ENCODE measurements around the gene FOXR1.

FOXR1 gene

GRCh38 chr11:118996926-118997626, 25.5 kb downstream of the FOXR1 start:
- no peaks in the 10 kb centered on the region for H3K36me3 ChIP-seq (ENCODE audit: control insufficient read depth, insufficient read depth, low read length)
- H3K4me3 ChIP-seq (ENCODE audit: low read length) = peak overlapping the region; percentile 69
- H3K9ac ChIP-seq (ENCODE audit: low read length) = peak overlapping the region; percentile 82
- no CpG with 5 or more reads among the region's 22 CpGs for WGBS (ENCODE audit: extremely low coverage, insufficient coverage, low lambda C conversion rate)
- no peak overlapping the region for H4K5ac ChIP-seq (ENCODE audit: low read length)
- peaks cover 13% of the 10 kb centered on the region for H3K79me1 ChIP-seq (ENCODE audit: low read length)
- peaks cover 8% of the 10 kb centered on the region for H3K79me2 ChIP-seq (ENCODE audit: control insufficient read depth, insufficient read depth, low read length)
- peak overlapping the region; percentile 96 for H3K56ac ChIP-seq (ENCODE audit: low read length)
- no peak overlapping the region for H3K18ac ChIP-seq (ENCODE audit: low read length)
- peak overlapping the region; percentile 41 for H3K4ac ChIP-seq (ENCODE audit: low read depth, low read length)
- H2BK120ac ChIP-seq (ENCODE audit: low read depth, low read length) = no peak overlapping the region
- no peak overlapping the region for H3K27ac ChIP-seq (ENCODE audit: low read depth, low read length)
- H2AK5ac ChIP-seq (ENCODE audit: low read length) = peak overlapping the region; percentile 5
- peak; percentile 63 for DNase-seq
- H3K4me1 ChIP-seq (ENCODE audit: control insufficient read depth, low read depth, low read length) = peaks cover 2% of the 10 kb centered on the region
- H2BK15ac ChIP-seq (replicated peaks; ENCODE audit: low read depth) = no peak overlapping the region
- H3K27me3 ChIP-seq (ENCODE audit: insufficient read depth, low read length, poor library complexity) = no peaks in the 10 kb centered on the region
- H3K4me2 ChIP-seq (ENCODE audit: low read length) = peak overlapping the region; percentile 87
- no peak overlapping the region for H3K23ac ChIP-seq (ENCODE audit: low read length)
- H4K8ac ChIP-seq (ENCODE audit: low read depth, low read length) = no peak overlapping the region
- H2BK5ac ChIP-seq (ENCODE audit: low read length) = no peak overlapping the region

- Histone ChIP-seq H2BK15ac (replicated peaks; ENCODE audit: low read depth) (no peak within 1 kb of the TSS), H3K4me1 (ENCODE audit: control insufficient read depth, low read depth, low read length) (peaks cover 2% of the 10 kb centered on the region), H3K27me3 (ENCODE audit: insufficient read depth, low read length, poor library complexity) (no peaks in the 10 kb centered on the region), H4K5ac (ENCODE audit: low read length) (no peak within 1 kb of the TSS), H2AK5ac (ENCODE audit: low read length) (peak within 1 kb of the TSS; percentile 80), H3K56ac (ENCODE audit: low read length) (peak within 1 kb of the TSS; percentile 98), H2BK120ac (ENCODE audit: low read depth, low read length) (no peak within 1 kb of the TSS), H2BK5ac (ENCODE audit: low read length) (peak within 1 kb of the TSS; percentile 63), H4K8ac (ENCODE audit: low read depth, low read length) (no peak within 1 kb of the TSS), H3K4me3 (ENCODE audit: low read length) (peak within 1 kb of the TSS; percentile 92), H3K79me2 (ENCODE audit: control insufficient read depth, insufficient read depth, low read length) (peaks cover 8% of the 10 kb centered on the region), H3K36me3 (ENCODE audit: control insufficient read depth, insufficient read depth, low read length) (no peaks in the 10 kb centered on the region), H3K23ac (ENCODE audit: low read length) (no peak within 1 kb of the TSS), H3K18ac (ENCODE audit: low read length) (peak within 1 kb of the TSS; percentile 57), H3K4me2 (ENCODE audit: low read length) (peak within 1 kb of the TSS; percentile 99), H3K9ac (ENCODE audit: low read length) (peak within 1 kb of the TSS; percentile 91), H3K79me1 (ENCODE audit: low read length) (peaks cover 13% of the 10 kb centered on the region), H3K27ac (ENCODE audit: low read depth, low read length) (peak within 1 kb of the TSS; percentile 60), H3K4ac (ENCODE audit: low read depth, low read length) (peak within 1 kb of the TSS; percentile 66)
- WGBS (ENCODE audit: extremely low coverage, insufficient coverage, low lambda C conversion rate) = no CpG with 5 or more reads among the region's 54 CpGs
- DNase-seq = peak; percentile 96
These were observed 26.2 kb downstream of the FOXR1 start, which contains the start of gene CENATAC for GRCh38 chr11:118997627-118998387. Gene CENATAC, plus strand, starts transcription at chr11:118998138. Its CDS starts 60 bp downstream, at chr11:118998198.

GRCh38 chr11:118998388-118998717, 26.8 kb downstream of the FOXR1 start:
- peak overlapping the region; percentile 80 for H2AK5ac ChIP-seq (ENCODE audit: low read length)
- H2BK15ac ChIP-seq (replicated peaks; ENCODE audit: low read depth) = no peak overlapping the region
- peaks cover 2% of the 10 kb centered on the region for H3K4me1 ChIP-seq (ENCODE audit: control insufficient read depth, low read depth, low read length)
- peak overlapping the region; percentile 92 for H3K4me3 ChIP-seq (ENCODE audit: low read length)
- H3K27me3 ChIP-seq (ENCODE audit: insufficient read depth, low read length, poor library complexity) = no peaks in the 10 kb centered on the region
- H3K79me2 ChIP-seq (ENCODE audit: control insufficient read depth, insufficient read depth, low read length) = peaks cover 8% of the 10 kb centered on the region
- H4K5ac ChIP-seq (ENCODE audit: low read length) = no peak overlapping the region
- H2BK120ac ChIP-seq (ENCODE audit: low read depth, low read length) = no peak overlapping the region
- peak overlapping the region; percentile 66 for H3K4ac ChIP-seq (ENCODE audit: low read depth, low read length)
- no CpG with 5 or more reads among the region's 19 CpGs for WGBS (ENCODE audit: extremely low coverage, insufficient coverage, low lambda C conversion rate)
- DNase-seq = peak; percentile 28
- no peak overlapping the region for H4K8ac ChIP-seq (ENCODE audit: low read depth, low read length)
- peak overlapping the region; percentile 60 for H3K27ac ChIP-seq (ENCODE audit: low read depth, low read length)
- peak overlapping the region; percentile 99 for H3K4me2 ChIP-seq (ENCODE audit: low read length)
- H3K18ac ChIP-seq (ENCODE audit: low read length) = peak overlapping the region; percentile 57
- peak overlapping the region; percentile 63 for H2BK5ac ChIP-seq (ENCODE audit: low read length)
- H3K56ac ChIP-seq (ENCODE audit: low read length) = peak overlapping the region; percentile 98
- H3K79me1 ChIP-seq (ENCODE audit: low read length) = peaks cover 13% of the 10 kb centered on the region
- no peak overlapping the region for H3K23ac ChIP-seq (ENCODE audit: low read length)
- H3K36me3 ChIP-seq (ENCODE audit: control insufficient read depth, insufficient read depth, low read length) = no peaks in the 10 kb centered on the region
- peak overlapping the region; percentile 91 for H3K9ac ChIP-seq (ENCODE audit: low read length)

GRCh38 chr11:118998822-118999221, 27.3 kb downstream of the FOXR1 start:
- Histone ChIP-seq H2AK5ac (ENCODE audit: low read length) (no peak overlapping the region), H3K56ac (ENCODE audit: low read length) (peak overlapping the region; percentile 98), H3K18ac (ENCODE audit: low read length) (peak overlapping the region; percentile 57), H3K4ac (ENCODE audit: low read depth, low read length) (peak overlapping the region; percentile 66), H3K27me3 (ENCODE audit: insufficient read depth, low read length, poor library complexity) (no peaks in the 10 kb centered on the region), H3K27ac (ENCODE audit: low read depth, low read length) (peak overlapping the region; percentile 60), H2BK15ac (replicated peaks; ENCODE audit: low read depth) (no peak overlapping the region), H3K23ac (ENCODE audit: low read length) (no peak overlapping the region), H3K36me3 (ENCODE audit: control insufficient read depth, insufficient read depth, low read length) (no peaks in the 10 kb centered on the region), H4K8ac (ENCODE audit: low read depth, low read length) (no peak overlapping the region), H3K79me1 (ENCODE audit: low read length) (peaks cover 13% of the 10 kb centered on the region), H3K4me1 (ENCODE audit: control insufficient read depth, low read depth, low read length) (peaks cover 2% of the 10 kb centered on the region), H3K4me2 (ENCODE audit: low read length) (peak overlapping the region; percentile 99), H3K4me3 (ENCODE audit: low read length) (peak overlapping the region; percentile 92), H3K79me2 (ENCODE audit: control insufficient read depth, insufficient read depth, low read length) (peaks cover 8% of the 10 kb centered on the region), H4K5ac (ENCODE audit: low read length) (no peak overlapping the region), H2BK5ac (ENCODE audit: low read length) (no peak overlapping the region), H2BK120ac (ENCODE audit: low read depth, low read length) (no peak overlapping the region), H3K9ac (ENCODE audit: low read length) (peak overlapping the region; percentile 91)
- WGBS (ENCODE audit: extremely low coverage, insufficient coverage, low lambda C conversion rate) = no CpG with 5 or more reads among the region's 6 CpGs
- peak; percentile 93 for DNase-seq

- Histone ChIP-seq H4K5ac (ENCODE audit: low read length) (no peak overlapping the region), H3K9ac (ENCODE audit: low read length) (no peak overlapping the region), H3K18ac (ENCODE audit: low read length) (no peak overlapping the region), H2BK15ac (replicated peaks; ENCODE audit: low read depth) (no peak overlapping the region), H3K4ac (ENCODE audit: low read depth, low read length) (no peak overlapping the region), H2BK120ac (ENCODE audit: low read depth, low read length) (no peak overlapping the region), H3K79me1 (ENCODE audit: low read length) (peaks cover 13% of the 10 kb centered on the region), H3K27ac (ENCODE audit: low read depth, low read length) (no peak overlapping the region), H3K23ac (ENCODE audit: low read length) (no peak overlapping the region), H3K79me2 (ENCODE audit: control insufficient read depth, insufficient read depth, low read length) (peaks cover 8% of the 10 kb centered on the region), H3K27me3 (ENCODE audit: insufficient read depth, low read length, poor library complexity) (no peaks in the 10 kb centered on the region), H4K8ac (ENCODE audit: low read depth, low read length) (no peak overlapping the region), H3K4me3 (ENCODE audit: low read length) (no peak overlapping the region), H2AK5ac (ENCODE audit: low read length) (no peak overlapping the region), H3K4me1 (ENCODE audit: control insufficient read depth, low read depth, low read length) (peaks cover 2% of the 10 kb centered on the region), H3K56ac (ENCODE audit: low read length) (no peak overlapping the region), H3K4me2 (ENCODE audit: low read length) (no peak overlapping the region), H3K36me3 (ENCODE audit: control insufficient read depth, insufficient read depth, low read length) (no peaks in the 10 kb centered on the region), H2BK5ac (ENCODE audit: low read length) (no peak overlapping the region)
- no CpG with 5 or more reads among the region's 1 CpG for WGBS (ENCODE audit: extremely low coverage, insufficient coverage, low lambda C conversion rate)
- no peak for DNase-seq
These were observed 29.3 kb downstream of the FOXR1 start for GRCh38 chr11:119000906-119001305.

All from mesendoderm (in vitro differentiated cells).